GM21423 (cell line): ENCODE measurements around the gene COL12A1.

ENCODE experiments used
- ATAC-seq: cut with Tn5 transposase; IDR thresholded peaks from one replicate; pipeline ENCODE4 v1.9.1; 2021; ENCODE audit warnings: mild to moderate bottlenecking, moderate library complexity; ENCODE audit not compliant: unreplicated experiment

The COL12A1 gene

DNA sequence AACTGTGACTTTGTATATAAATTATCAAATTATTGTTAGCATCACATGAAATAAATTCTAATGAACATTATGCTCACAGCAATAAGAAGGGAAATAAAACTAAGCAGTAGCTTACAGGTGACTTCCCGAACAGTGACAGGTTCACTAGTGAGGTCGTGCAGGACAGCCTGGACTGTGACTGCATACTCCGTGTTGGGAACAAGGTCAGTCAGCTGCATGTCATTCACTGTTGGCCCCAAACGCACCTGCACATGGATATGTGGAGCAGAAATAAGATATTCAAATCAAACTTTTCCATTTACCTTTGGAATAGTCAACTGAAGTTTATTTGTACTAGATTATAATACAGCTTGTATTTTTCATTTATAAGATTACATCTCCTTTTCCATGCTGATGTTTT, 60.6 kb downstream of the COL12A1 start:
- no peak for ATAC-seq

GRCh38 chr6:75144386-75144785, 61.5 kb downstream of the COL12A1 start:
- ATAC-seq: no peak

- ATAC-seq: no peak
These were observed 62.7 kb downstream of the COL12A1 start for GRCh38 chr6:75143191-75143590.

GRCh38 chr6:75142721-75143120, 63.1 kb downstream of the COL12A1 start:
- ATAC-seq: no peak

DNA sequence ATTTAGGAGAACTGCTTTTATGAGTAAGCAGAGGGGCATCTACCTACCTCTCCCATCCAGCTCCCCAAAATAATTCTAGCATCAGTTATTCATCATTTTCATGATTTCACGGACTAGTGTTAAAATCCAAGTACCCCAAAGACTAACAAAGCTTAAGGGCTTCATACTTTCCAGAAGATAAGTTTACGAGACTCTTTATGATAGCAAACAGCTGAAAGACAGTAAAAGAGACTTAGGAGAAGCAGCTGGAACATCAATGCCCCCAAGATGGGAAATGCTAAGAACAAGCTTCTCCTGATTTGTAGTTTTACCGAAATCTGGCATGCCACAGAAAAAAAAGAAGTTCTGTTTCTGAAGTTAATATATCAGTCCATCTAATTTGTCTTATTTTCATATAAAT, 70.0 kb downstream of the COL12A1 start:
- no peak for ATAC-seq

GRCh38 chr6:75135450-75135849, 70.4 kb downstream of the COL12A1 start:
- no peak for ATAC-seq

DNA sequence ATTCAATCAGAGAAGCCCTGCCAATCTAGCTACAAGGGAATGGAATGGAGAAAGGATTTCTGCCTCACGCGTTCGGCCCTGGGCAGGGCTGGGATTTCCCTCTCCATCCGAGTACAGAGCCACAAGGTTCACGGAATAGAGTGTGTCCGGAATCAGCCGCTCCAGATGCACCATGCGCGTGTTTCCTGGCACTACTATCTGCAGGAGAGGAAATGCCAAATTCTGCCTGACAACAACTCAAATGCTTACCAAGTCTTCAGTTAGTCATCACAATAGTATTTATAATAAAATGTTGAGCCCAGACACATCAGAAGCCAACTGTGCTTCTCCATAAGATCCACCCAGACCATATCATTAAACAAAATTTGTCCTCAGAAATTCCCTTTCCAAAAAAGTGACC, 75.1 kb downstream of the COL12A1 start:
- no peak for ATAC-seq

- ATAC-seq: no peak
These were observed 76.8 kb downstream of the COL12A1 start for GRCh38 chr6:75128878-75129570.

- ATAC-seq: no peak
These were observed 79.3 kb downstream of the COL12A1 start for GRCh38 chr6:75126518-75126917.

DNA sequence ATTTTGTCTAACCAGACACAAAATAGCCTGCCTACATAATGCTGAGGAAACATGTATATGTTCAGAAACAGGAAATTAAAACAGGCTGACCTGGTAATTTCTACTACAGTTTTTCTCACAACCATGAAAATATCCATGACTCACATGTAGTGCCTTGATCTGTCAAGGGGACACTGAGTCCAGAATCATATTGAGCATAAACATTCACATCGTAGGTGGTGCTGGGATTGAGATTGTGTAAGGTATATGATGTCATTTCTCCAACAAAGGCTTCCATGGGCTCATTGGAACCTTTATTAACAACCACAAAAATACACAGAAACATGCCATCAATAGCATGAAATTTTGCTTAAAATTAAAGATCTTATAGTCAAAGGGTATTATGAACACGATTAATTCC, 80.9 kb downstream of the COL12A1 start:
- no peak for ATAC-seq

GRCh38 chr6:75124085-75124484, 81.8 kb downstream of the COL12A1 start:
- ATAC-seq: no peak

- no peak for ATAC-seq
These were observed 86.8 kb downstream of the COL12A1 start for GRCh38 chr6:75118925-75119515.

GRCh38 chr6:75117701-75118100, 88.2 kb downstream of the COL12A1 start:
- ATAC-seq: no peak

DNA sequence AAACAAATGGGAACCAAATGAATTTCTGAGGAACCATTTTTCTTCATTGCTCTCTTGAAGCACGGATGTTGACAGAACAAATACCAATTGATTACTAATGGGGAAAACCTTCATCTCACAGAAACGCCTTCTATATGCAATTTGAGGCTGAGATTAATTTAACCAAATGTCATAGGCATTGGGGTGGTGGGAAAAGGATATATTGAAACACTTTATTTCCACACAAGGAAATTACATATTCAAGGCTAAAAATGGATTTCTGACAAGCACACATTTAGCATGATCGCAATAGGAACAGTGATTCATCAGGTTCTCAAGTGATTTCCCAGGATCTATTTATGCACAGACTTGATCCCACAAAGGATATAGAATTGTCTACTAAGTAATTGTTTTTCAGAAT, 88.9 kb downstream of the COL12A1 start:
- no peak for ATAC-seq

- no peak for ATAC-seq
These were observed 90.4 kb downstream of the COL12A1 start for GRCh38 chr6:75115481-75115880.

GRCh38 chr6:75114806-75115205, 91.0 kb downstream of the COL12A1 start:
- ATAC-seq: no peak

DNA sequence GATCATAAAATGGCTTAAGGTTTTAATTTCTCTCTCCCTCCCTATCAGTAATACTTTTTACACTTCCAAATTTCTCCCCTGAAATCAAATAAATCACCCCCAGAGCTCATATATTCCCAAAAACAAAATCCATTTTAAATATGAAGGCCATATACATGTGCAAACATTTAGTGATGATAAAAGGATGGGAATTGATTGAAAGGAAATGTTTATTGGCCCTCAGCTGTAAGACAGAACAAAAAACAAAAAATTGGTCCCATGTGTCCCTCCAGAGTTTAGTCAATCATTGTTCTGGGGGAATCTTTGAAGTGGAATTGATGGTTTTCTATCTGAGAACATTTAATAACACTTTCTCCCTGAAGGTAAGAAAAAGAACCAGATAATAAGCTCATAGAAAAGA, 91.7 kb downstream of the COL12A1 start:
- no peak for ATAC-seq

DNA sequence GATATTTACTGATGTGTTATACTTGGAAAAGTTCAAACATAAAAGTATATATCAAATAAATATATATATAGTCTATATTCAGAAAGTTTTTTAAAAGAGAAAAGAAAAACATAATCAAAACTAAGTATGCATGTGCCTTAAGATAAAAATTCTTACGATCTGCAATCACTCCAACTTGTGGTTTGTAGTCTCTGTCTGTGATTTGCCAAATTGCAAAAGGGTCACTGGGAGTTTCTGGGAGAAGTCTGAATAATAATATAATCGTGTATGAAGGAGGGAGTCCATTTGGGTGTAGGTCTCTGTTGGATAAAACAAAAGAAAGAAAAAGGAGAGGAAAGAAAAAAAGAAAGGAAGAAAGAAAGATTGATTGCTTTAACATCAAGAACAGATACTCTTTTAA, 92.4 kb downstream of the COL12A1 start:
- ATAC-seq: no peak

- ATAC-seq: no peak
These were observed 96.1 kb downstream of the COL12A1 start for GRCh38 chr6:75109765-75110164.

DNA sequence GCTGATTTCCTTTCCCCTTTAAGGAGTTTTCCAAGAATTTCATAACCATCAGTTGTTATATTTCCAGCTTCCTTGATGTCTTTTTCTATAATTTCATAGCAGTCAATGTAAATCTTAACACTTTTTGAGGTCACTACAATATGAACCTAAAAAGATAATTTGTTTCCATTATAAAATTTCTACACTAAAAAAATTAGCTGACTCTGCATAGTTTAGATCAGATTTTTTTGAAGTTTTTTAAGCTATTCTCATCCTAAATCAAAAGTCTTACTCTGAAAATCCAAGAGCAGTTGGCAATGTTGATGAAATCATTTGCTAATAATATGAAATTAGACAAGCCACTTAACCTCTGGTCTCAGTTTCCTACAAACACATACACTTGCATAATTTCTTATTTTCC, 96.8 kb downstream of the COL12A1 start:
- no peak for ATAC-seq

GRCh38 chr6:75108333-75108974, 97.4 kb downstream of the COL12A1 start:
- no peak for ATAC-seq

DNA sequence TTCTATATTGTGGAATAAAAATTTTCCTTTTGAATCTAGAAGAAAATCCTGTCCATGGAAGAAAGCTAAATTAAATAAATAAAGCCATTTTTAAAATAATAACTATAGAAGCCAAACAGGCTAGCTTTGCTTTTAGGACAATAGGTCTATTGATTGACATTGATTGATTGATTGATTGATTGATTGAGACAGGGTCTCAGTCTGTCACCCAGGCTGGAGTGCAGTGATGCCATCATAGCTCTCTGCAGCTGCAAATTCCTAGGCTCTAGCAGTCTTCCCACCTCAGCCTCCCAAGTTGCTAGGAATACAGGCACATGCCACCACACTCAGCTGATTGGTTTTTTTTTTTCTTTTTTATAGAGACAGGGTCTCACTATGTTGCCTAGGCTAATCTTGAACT, 97.9 kb downstream of the COL12A1 start:
- no peak for ATAC-seq
